ENCODE measurements around the gene MYZAP.

DNA sequence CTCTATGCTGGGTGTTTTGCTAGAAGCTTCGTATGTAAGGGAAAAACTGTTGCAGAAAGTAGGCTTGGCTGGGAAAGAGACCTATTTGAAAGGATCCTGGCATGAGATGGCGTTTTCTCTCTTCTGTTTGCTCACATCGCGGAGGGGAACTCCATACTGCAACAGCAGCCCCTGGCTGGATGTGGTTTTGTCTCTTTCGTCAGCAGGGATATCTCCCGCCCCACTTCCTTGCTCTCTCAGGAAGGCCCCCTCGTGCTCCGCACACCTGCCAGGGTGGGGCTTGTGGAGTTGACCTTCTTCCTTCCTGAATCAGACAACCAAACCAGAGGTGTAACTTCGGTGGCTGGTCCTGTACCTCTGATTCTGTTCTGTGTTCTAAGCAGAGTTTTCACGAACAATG is 26.4 kb upstream of the MYZAP start:
- TF ChIP-seq, protein P1, sequence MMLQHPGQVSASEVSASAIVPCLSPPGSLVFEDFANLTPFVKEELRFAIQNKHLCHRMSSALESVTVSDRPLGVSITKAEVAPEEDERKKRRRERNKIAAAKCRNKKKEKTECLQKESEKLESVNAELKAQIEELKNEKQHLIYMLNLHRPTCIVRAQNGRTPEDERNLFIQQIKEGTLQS (IDR thresholded peaks at IDR 0.05) = no peak
- no peak for TF ChIP-seq JUND (IDR thresholded peaks at IDR 0.05)
- TF ChIP-seq, protein P2, sequence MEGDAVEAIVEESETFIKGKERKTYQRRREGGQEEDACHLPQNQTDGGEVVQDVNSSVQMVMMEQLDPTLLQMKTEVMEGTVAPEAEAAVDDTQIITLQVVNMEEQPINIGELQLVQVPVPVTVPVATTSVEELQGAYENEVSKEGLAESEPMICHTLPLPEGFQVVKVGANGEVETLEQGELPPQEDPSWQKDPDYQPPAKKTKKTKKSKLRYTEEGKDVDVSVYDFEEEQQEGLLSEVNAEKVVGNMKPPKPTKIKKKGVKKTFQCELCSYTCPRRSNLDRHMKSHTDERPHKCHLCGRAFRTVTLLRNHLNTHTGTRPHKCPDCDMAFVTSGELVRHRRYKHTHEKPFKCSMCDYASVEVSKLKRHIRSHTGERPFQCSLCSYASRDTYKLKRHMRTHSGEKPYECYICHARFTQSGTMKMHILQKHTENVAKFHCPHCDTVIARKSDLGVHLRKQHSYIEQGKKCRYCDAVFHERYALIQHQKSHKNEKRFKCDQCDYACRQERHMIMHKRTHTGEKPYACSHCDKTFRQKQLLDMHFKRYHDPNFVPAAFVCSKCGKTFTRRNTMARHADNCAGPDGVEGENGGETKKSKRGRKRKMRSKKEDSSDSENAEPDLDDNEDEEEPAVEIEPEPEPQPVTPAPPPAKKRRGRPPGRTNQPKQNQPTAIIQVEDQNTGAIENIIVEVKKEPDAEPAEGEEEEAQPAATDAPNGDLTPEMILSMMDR (IDR thresholded peaks at IDR 0.05; ENCODE audit: low read depth, low read length, missing input control) = no peak

Data from liver (tissue), 3 donors.